HG02642 (cell line): Measurements from ENCODE around the gene CNTNAP5.
"Not testable (repeated sequence)": the region's sequence is repeated elsewhere in the genome, so short reads cannot be mapped to it uniquely, and the experiment has no call there.

Experiments used
- ATAC-seq: cut with Tn5 transposase; IDR thresholded peaks from one replicate; pipeline ENCODE4 v1.9.1; 2021; ENCODE audit warnings: mild to moderate bottlenecking; ENCODE audit not compliant: unreplicated experiment, poor library complexity

The CNTNAP5 gene

GRCh38 chr2:124380221-124380749 is 355.2 kb downstream of the CNTNAP5 start:
- no peak for ATAC-seq

GRCh38 chr2:124382067-124382618 is 357.1 kb downstream of the CNTNAP5 start:
- no peak for ATAC-seq

- ATAC-seq = no peak
Measured at GRCh38 chr2:124395961-124396360, 370.9 kb downstream of the CNTNAP5 start.

- no peak for ATAC-seq
Measured at GRCh38 chr2:124402274-124402673, 377.2 kb downstream of the CNTNAP5 start.

- not testable (repeated sequence) for ATAC-seq
Measured at GRCh38 chr2:124407836-124408534, 382.9 kb downstream of the CNTNAP5 start.

- no peak for ATAC-seq
Measured at GRCh38 chr2:124424074-124424473, 399.0 kb downstream of the CNTNAP5 start.

GRCh38 chr2:124426122-124426521 is 401.0 kb downstream of the CNTNAP5 start:
- ATAC-seq = no peak

GRCh38 chr2:124426625-124427024 is 401.5 kb downstream of the CNTNAP5 start:
- ATAC-seq = no peak

GRCh38 chr2:124437811-124438210 is 412.7 kb downstream of the CNTNAP5 start:
- ATAC-seq = no peak

- no peak for ATAC-seq
Measured at GRCh38 chr2:124450481-124450880, 425.4 kb downstream of the CNTNAP5 start.

GRCh38 chr2:124476291-124476690 is 451.2 kb downstream of the CNTNAP5 start:
- ATAC-seq = no peak

- no peak for ATAC-seq
Measured at GRCh38 chr2:124478761-124479160, 453.7 kb downstream of the CNTNAP5 start.

- ATAC-seq = no peak
Measured at GRCh38 chr2:124480958-124481357, 455.9 kb downstream of the CNTNAP5 start.

- no peak for ATAC-seq
Measured at GRCh38 chr2:124482044-124482443, 457.0 kb downstream of the CNTNAP5 start.

- no peak for ATAC-seq
Measured at GRCh38 chr2:124482551-124482950, 457.5 kb downstream of the CNTNAP5 start.

GRCh38 chr2:124485659-124486058 is 460.6 kb downstream of the CNTNAP5 start:
- no peak for ATAC-seq

GRCh38 chr2:124489686-124490085 is 464.6 kb downstream of the CNTNAP5 start:
- no peak for ATAC-seq

- no peak for ATAC-seq
Measured at GRCh38 chr2:124501575-124502152, 476.6 kb downstream of the CNTNAP5 start.

- ATAC-seq = no peak
Measured at GRCh38 chr2:124514236-124514635, 489.1 kb downstream of the CNTNAP5 start.

GRCh38 chr2:124520953-124521352 is 495.9 kb downstream of the CNTNAP5 start:
- no peak for ATAC-seq

- ATAC-seq = no peak
Measured at GRCh38 chr2:124523096-124523495, 498.0 kb downstream of the CNTNAP5 start.
